ENCODE results near the gene EME2. TPM values are rescaled to one million over a fixed set of nuclear protein-coding genes. Genes with fewer than 3 reads are reported as not detected.

Gene EME2
- total RNA-seq, 1 experiment from 2014 or later = 19.5 TPM

DNA sequence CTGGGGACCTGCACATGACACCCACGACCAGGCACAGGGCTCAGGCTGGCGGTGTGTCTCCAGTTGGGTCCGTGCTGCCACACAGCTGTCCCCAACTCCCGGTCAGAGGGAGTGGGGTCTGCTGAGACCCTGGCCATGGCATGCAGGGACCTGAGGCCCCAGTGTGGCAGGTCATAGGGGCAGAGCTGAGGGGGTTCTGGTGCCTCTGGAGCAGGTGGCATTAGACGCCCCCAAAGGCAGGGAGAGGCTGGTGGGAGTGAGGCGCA lies 14.4 kb downstream of the EME2 start:
- DNase-seq (ENCODE audit: low spot score) = no peak
- POLR2A ChIA-PET (ENCODE audit: low non-redundant PET) = no interaction called here
- no peaks in the 10 kb centered on the region for H3K27me3 ChIP-seq (replicated peaks; ENCODE audit: insufficient read depth, low read depth, low read length, poor library complexity)
- peaks cover 18% of the 10 kb centered on the region for H3K36me3 ChIP-seq (ENCODE audit: insufficient read depth, low read length, poor library complexity, severe bottlenecking)
- BruUV-seq (replicated peaks) = no TSS peak
- CTCF ChIA-PET = no interaction called here
- H3K4me3 ChIP-seq (ENCODE audit: low read depth, low read length, poor library complexity, severe bottlenecking) = no peak overlapping the region
- intact Hi-C loops (cut with micrococcal nuclease; ENCODE audit: unreplicated experiment) = no loop called here
- no peak overlapping the region for H3K27ac ChIP-seq (ENCODE audit: low read depth, low read length, poor library complexity, severe bottlenecking)
- no peak for TF ChIP-seq EZH2 (IDR thresholded peaks at IDR 0.05; ENCODE audit: borderline replicate concordance, low read depth, low read length, poor library complexity, severe bottlenecking)
- TF ChIP-seq CTCF (conservative IDR thresholded peaks at IDR 0.05; ENCODE audit: low read depth, low read length) = no peak
- H3K4me1 ChIP-seq (ENCODE audit: insufficient read depth, low read length, poor library complexity, severe bottlenecking) = no peaks in the 10 kb centered on the region
- no peaks in the 10 kb centered on the region for H3K9me3 ChIP-seq (ENCODE audit: low read depth, low read length, poor library complexity, severe bottlenecking)

DNA sequence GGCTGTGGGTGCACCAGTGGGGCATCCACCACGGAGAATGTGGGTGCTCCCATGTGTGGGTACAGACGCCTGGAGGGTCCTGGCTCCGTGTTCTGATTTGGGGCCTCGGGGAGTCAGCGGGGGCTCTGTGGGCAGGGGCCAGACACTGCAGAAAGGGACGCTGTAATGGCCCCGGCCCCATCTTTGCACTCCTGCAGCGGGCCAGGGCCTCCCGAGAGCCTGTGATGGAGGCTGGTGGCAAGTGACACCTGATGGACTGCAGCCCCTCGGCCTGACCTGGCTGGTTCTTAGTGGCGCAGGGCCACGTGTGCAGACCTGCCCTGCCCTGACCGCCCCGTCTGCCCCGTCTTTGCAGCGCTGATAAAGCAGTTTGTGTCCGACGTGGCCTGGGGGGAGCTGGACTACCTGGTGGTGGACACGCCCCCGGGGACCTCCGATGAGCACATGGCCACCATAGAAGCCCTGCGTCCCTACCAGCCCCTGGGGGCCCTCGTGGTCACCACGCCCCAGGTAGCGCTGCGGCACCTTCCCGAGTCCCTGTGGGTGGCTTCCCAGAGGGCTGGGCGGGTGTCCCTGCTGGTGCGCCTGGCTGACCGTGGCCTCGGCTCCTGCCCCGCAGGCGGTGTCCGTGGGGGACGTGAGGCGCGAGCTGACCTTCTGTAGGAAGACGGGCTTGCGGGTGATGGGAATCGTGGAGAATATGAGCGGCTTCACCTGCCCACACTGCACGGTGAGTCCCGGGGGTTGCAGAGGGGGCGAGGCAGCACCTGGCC lies 14.9 kb downstream of the EME2 start:
- no TSS peak for BruUV-seq (replicated peaks)
- no peak for DNase-seq (ENCODE audit: low spot score)
- Histone ChIP-seq H3K27me3 (replicated peaks; ENCODE audit: insufficient read depth, low read depth, low read length, poor library complexity) (no peaks in the 10 kb centered on the region), H3K4me1 (ENCODE audit: insufficient read depth, low read length, poor library complexity, severe bottlenecking) (no peaks in the 10 kb centered on the region), H3K9me3 (ENCODE audit: low read depth, low read length, poor library complexity, severe bottlenecking) (no peaks in the 10 kb centered on the region), H3K36me3 (ENCODE audit: insufficient read depth, low read length, poor library complexity, severe bottlenecking) (peaks cover 18% of the 10 kb centered on the region), H3K27ac (ENCODE audit: low read depth, low read length, poor library complexity, severe bottlenecking) (no peak overlapping the region), H3K4me3 (ENCODE audit: low read depth, low read length, poor library complexity, severe bottlenecking) (no peak overlapping the region)
- TF ChIP-seq EZH2 (IDR thresholded peaks at IDR 0.05; ENCODE audit: borderline replicate concordance, low read depth, low read length, poor library complexity, severe bottlenecking) (no peak), CTCF (conservative IDR thresholded peaks at IDR 0.05; ENCODE audit: low read depth, low read length) (no peak)
- POLR2A ChIA-PET (ENCODE audit: low non-redundant PET) = no interaction called here
- CTCF ChIA-PET = no interaction called here
- intact Hi-C loops (cut with micrococcal nuclease; ENCODE audit: unreplicated experiment) = no loop called here

- DNase-seq (ENCODE audit: low spot score) = no peak
- peaks cover 18% of the 10 kb centered on the region for H3K36me3 ChIP-seq (ENCODE audit: insufficient read depth, low read length, poor library complexity, severe bottlenecking)
- no peaks in the 10 kb centered on the region for H3K27me3 ChIP-seq (replicated peaks; ENCODE audit: insufficient read depth, low read depth, low read length, poor library complexity)
- ChIA-PET POLR2A (ENCODE audit: low non-redundant PET) (no interaction called here), CTCF (no interaction called here)
- H3K4me3 ChIP-seq (ENCODE audit: low read depth, low read length, poor library complexity, severe bottlenecking) = no peak overlapping the region
- H3K9me3 ChIP-seq (ENCODE audit: low read depth, low read length, poor library complexity, severe bottlenecking) = no peaks in the 10 kb centered on the region
- intact Hi-C loops (cut with micrococcal nuclease; ENCODE audit: unreplicated experiment) = no loop called here
- H3K4me1 ChIP-seq (ENCODE audit: insufficient read depth, low read length, poor library complexity, severe bottlenecking) = no peaks in the 10 kb centered on the region
- no peak overlapping the region for H3K27ac ChIP-seq (ENCODE audit: low read depth, low read length, poor library complexity, severe bottlenecking)
- TF ChIP-seq EZH2 (IDR thresholded peaks at IDR 0.05; ENCODE audit: borderline replicate concordance, low read depth, low read length, poor library complexity, severe bottlenecking) (no peak), CTCF (conservative IDR thresholded peaks at IDR 0.05; ENCODE audit: low read depth, low read length) (no peak)
- BruUV-seq (replicated peaks) = no TSS peak
These were observed 15.6 kb downstream of the EME2 start for GRCh38 chr16:1788095-1788707.

All from A673 (cell line).